ENCODE results near the gene YPEL2. TPM values are rescaled to one million over a fixed set of nuclear protein-coding genes. Genes with fewer than 3 reads are reported as not detected.

Gene YPEL2
- total and polyA plus RNA-seq, 2 donors (not counting 1 experiment from before 2014, with no cell fraction given): 4.8 to 7.8 TPM

DNA sequence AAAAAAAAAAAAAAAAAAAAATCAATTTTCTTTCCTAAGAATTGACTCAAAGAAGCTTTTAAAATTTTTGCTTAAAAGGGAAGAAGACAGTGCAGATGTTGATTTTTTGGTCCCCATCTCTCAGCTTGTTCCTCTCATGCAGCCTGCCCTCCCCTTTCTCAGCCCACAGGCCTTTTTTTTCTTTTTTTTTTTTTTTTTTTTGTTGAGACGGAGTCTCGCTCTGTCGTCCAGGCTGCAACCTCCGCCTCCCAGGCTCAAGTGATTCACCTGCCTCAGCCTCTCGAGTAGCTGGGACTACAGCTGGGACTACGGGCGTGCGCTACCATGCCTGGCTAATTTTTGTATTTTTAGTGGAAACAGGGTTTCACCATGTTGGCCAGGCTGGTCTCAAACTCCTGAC lies 17.7 kb downstream of the YPEL2 start:
- Histone ChIP-seq H4K20me1 (ENCODE audit: control insufficient read depth, extremely low read depth, insufficient read depth, low read length) (no peaks in the 10 kb centered on the region), H3K36me3 (ENCODE audit: control insufficient read depth, insufficient read depth, low read length) (no peaks in the 10 kb centered on the region), H3K27ac (ENCODE audit: insufficient read depth, low read length) (no peak overlapping the region), H3K79me2 (ENCODE audit: control insufficient read depth, insufficient read depth, low read length) (no peaks in the 10 kb centered on the region), H3K4me1 (ENCODE audit: control insufficient read depth, extremely low read depth, insufficient read depth, low read length) (no peaks in the 10 kb centered on the region), H2AFZ (ENCODE audit: low read length) (no peak overlapping the region), H3K4me2 (ENCODE audit: extremely low read depth, insufficient read depth, low read length) (no peak overlapping the region), H3K9me3 (ENCODE audit: control insufficient read depth, insufficient read depth, low read depth, low read length) (no peaks in the 10 kb centered on the region), H3K27me3 (ENCODE audit: control insufficient read depth, insufficient read depth, low read length) (no peaks in the 10 kb centered on the region), H3K9ac (ENCODE audit: insufficient read depth, low read length) (no peak overlapping the region), H3K4me3 (replicated peaks in 1 of 4; ENCODE audit: control extremely low read depth in 1 of 4, insufficient read depth in 1 of 4, low read depth in 3 of 4, low read length in 4 of 4) (no peak overlapping the region)
- DNase-seq (ENCODE audit: low read depth in 2 of 2): no peak
- TF ChIP-seq, protein P1, sequence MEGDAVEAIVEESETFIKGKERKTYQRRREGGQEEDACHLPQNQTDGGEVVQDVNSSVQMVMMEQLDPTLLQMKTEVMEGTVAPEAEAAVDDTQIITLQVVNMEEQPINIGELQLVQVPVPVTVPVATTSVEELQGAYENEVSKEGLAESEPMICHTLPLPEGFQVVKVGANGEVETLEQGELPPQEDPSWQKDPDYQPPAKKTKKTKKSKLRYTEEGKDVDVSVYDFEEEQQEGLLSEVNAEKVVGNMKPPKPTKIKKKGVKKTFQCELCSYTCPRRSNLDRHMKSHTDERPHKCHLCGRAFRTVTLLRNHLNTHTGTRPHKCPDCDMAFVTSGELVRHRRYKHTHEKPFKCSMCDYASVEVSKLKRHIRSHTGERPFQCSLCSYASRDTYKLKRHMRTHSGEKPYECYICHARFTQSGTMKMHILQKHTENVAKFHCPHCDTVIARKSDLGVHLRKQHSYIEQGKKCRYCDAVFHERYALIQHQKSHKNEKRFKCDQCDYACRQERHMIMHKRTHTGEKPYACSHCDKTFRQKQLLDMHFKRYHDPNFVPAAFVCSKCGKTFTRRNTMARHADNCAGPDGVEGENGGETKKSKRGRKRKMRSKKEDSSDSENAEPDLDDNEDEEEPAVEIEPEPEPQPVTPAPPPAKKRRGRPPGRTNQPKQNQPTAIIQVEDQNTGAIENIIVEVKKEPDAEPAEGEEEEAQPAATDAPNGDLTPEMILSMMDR (conservative IDR thresholded peaks at IDR 0.05 in 1 of 2, IDR thresholded peaks at IDR 0.05 in 1 of 2; ENCODE audit: low read depth in 1 of 2, low read length in 2 of 2): no peak
- no peak for TF ChIP-seq EZH2 (IDR thresholded peaks at IDR 0.05; ENCODE audit: low read length, missing control alignments)

DNA sequence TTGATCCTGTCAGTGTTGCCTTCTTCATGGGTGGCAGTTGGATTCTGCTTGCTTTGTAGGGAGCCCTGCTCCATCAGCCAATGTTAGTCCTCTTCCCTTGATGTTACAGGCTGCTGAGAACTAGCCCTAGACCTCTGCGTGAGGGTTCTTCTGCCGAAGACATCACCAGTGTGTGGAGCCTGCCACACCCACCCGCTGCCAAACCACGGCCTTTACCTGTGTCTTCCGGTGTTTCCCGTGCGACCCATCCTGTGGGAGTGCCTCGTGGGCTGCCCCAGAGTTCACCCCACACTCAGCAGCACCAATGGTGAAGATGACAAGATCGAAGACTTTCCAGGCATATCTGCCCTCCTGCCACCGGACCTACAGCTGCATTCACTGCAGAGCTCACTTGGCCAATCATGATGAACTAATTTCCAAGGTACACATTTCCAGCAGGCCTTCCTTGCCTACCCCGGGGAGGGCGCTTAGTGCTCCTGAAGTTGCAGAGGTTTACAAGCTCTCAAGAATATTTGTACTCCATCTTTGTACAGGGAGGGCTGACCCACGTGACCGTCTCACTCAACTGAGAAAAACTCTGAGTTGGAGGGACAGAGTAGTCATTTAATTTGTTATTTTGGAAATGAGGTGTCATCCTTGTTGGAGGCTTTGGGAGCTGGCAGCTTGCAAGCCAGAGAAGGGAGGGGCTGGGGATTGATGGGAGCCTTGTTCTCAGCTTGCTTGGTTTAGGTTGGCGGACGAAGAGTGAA lies 21.8 kb downstream of the YPEL2 start:
- H3K4me3 ChIP-seq (replicated peaks in 1 of 4; ENCODE audit: control extremely low read depth in 1 of 4, insufficient read depth in 1 of 4, low read depth in 3 of 4, low read length in 4 of 4): no peak overlapping the region
- TF ChIP-seq EZH2 (IDR thresholded peaks at IDR 0.05; ENCODE audit: low read length, missing control alignments): no peak
- TF ChIP-seq, protein P1 (conservative IDR thresholded peaks at IDR 0.05 in 1 of 2, IDR thresholded peaks at IDR 0.05 in 1 of 2; ENCODE audit: low read depth in 1 of 2, low read length in 2 of 2): no peak
- H3K4me2 ChIP-seq (ENCODE audit: extremely low read depth, insufficient read depth, low read length): no peak overlapping the region
- no peaks in the 10 kb centered on the region for H3K27me3 ChIP-seq (ENCODE audit: control insufficient read depth, insufficient read depth, low read length)
- no peaks in the 10 kb centered on the region for H4K20me1 ChIP-seq (ENCODE audit: control insufficient read depth, extremely low read depth, insufficient read depth, low read length)
- H3K9me3 ChIP-seq (ENCODE audit: control insufficient read depth, insufficient read depth, low read depth, low read length): no peaks in the 10 kb centered on the region
- H3K4me1 ChIP-seq (ENCODE audit: control insufficient read depth, extremely low read depth, insufficient read depth, low read length): peaks cover 7% of the 10 kb centered on the region
- DNase-seq (ENCODE audit: low read depth in 2 of 2): no peak
- no peaks in the 10 kb centered on the region for H3K79me2 ChIP-seq (ENCODE audit: control insufficient read depth, insufficient read depth, low read length)
- H3K9ac ChIP-seq (ENCODE audit: insufficient read depth, low read length): no peak overlapping the region
- no peak overlapping the region for H3K27ac ChIP-seq (ENCODE audit: insufficient read depth, low read length)
- no peaks in the 10 kb centered on the region for H3K36me3 ChIP-seq (ENCODE audit: control insufficient read depth, insufficient read depth, low read length)
- no peak overlapping the region for H2AFZ ChIP-seq (ENCODE audit: low read length)

DNA sequence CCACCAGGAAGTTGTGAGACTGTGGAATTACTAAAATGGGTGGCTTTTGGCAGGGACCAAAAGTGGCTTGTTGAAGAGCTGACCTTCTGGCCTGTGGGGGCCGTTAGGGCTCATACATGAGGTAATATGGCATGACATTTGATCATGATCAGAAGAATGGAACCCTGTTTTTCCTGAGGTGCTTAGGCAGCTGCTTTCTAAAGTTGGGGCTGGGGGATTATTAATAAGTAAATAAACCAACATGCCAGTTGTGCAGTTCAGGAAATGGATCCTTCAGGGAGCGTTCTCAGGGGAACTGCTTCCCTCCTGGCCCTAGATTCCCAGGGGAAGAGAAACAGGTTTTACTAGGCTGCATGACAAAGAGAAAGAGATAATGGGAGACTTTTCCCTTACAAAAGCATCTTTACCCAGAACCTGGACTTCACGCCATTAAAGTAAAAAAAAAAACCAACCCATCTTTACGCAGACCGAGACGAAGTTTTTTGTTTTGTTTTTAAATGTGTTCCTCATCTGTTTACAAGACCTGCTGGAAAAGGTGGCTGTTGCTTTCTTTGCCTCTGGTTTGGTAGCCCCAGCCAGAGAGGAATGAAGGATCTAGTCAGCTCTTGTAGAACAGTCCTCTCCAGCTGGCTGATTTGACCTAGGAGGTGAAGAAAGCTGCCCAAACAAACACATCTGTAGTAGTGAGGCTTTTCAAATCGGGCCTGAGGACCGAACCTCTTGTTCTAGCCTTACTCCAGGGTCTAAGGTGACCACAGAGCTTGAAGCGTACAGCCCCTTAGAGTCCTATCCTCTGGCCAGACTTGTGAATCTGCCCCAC lies 22.7 kb downstream of the YPEL2 start:
- Histone ChIP-seq H4K20me1 (ENCODE audit: control insufficient read depth, extremely low read depth, insufficient read depth, low read length) (no peaks in the 10 kb centered on the region), H3K9ac (ENCODE audit: insufficient read depth, low read length) (no peak overlapping the region), H3K4me1 (ENCODE audit: control insufficient read depth, extremely low read depth, insufficient read depth, low read length) (peaks cover 9% of the 10 kb centered on the region), H3K27ac (ENCODE audit: insufficient read depth, low read length) (no peak overlapping the region), H3K4me3 (replicated peaks in 1 of 4; ENCODE audit: control extremely low read depth in 1 of 4, insufficient read depth in 1 of 4, low read depth in 3 of 4, low read length in 4 of 4) (no peak overlapping the region), H3K4me2 (ENCODE audit: extremely low read depth, insufficient read depth, low read length) (no peak overlapping the region), H3K36me3 (ENCODE audit: control insufficient read depth, insufficient read depth, low read length) (no peaks in the 10 kb centered on the region), H3K9me3 (ENCODE audit: control insufficient read depth, insufficient read depth, low read depth, low read length) (no peaks in the 10 kb centered on the region), H3K27me3 (ENCODE audit: control insufficient read depth, insufficient read depth, low read length) (no peaks in the 10 kb centered on the region), H2AFZ (ENCODE audit: low read length) (no peak overlapping the region), H3K79me2 (ENCODE audit: control insufficient read depth, insufficient read depth, low read length) (no peaks in the 10 kb centered on the region)
- TF ChIP-seq, protein P1 (conservative IDR thresholded peaks at IDR 0.05 in 1 of 2, IDR thresholded peaks at IDR 0.05 in 1 of 2; ENCODE audit: low read depth in 1 of 2, low read length in 2 of 2): no peak
- no peak for TF ChIP-seq EZH2 (IDR thresholded peaks at IDR 0.05; ENCODE audit: low read length, missing control alignments)
- no peak for DNase-seq (ENCODE audit: low read depth in 2 of 2)
